Thyroid gland (tissue), 4 donors: Measurements from ENCODE around the gene NSUN7.

Source experiments
- CTCF ChIP-seq, 6 experiments: fragments of 200-600 bp in 3 of 6; fragments of 450-650 bp in 3 of 6; sonication (generic) in 3 of 6; IDR thresholded peaks; one replicate each; pipeline ENCODE4 v1.5.1; 2016 to 2019; ENCODE audit warnings: antibody characterized with exemption in 6 of 6, mild to moderate bottlenecking in 2 of 6, inconsistent platforms in 1 of 6, moderate library complexity in 1 of 6
- POLR2A ChIP-seq, 2 donors: fragments of 450-650 bp; IDR thresholded peaks; one replicate each; pipeline ENCODE4 v1.6.1; 2017; ENCODE audit warnings: antibody characterized with exemption in 2 of 2, mild to moderate bottlenecking in 2 of 2, moderate library complexity in 1 of 2

- TF ChIP-seq CTCF (IDR thresholded peaks at IDR 0.05) (no peak), POLR2A (IDR thresholded peaks at IDR 0.05) (no peak)
Measured at GRCh38 chr4:40846532-40846931, 96.8 kb downstream of the NSUN7 start.
